Stimulated activated CD8-positive, alpha-beta memory T cell treated with anti-CD3 and anti-CD28 coated beads, Interleukin-12 subunit alpha, Interleukin-12 subunit beta, amount 100 ng/mL, for 24 hours (primary cell): ENCODE data around the gene TMEM178A.
"Not testable (repeated sequence)": the region's sequence is repeated elsewhere in the genome, so short reads cannot be mapped to it uniquely, and the experiment has no call there.

Source experiments
- DNase-seq: peaks from one replicate; pipeline ENCODE4 v3.0.0-alpha.2; 2020; ENCODE audit errors: extremely low read depth

TMEM178A gene

GRCh38 chr2:39648580-39648979 is 17.1 kb upstream of the TMEM178A start:
- DNase-seq = no peak

GRCh38 chr2:39649511-39649910 is 16.2 kb upstream of the TMEM178A start:
- no peak for DNase-seq

GRCh38 chr2:39650468-39650867 is 15.2 kb upstream of the TMEM178A start:
- no peak for DNase-seq

GRCh38 chr2:39656215-39656614 is 9.5 kb upstream of the TMEM178A start:
- not testable (repeated sequence) for DNase-seq

- no peak for DNase-seq
These were observed 8.3 kb upstream of the TMEM178A start for GRCh38 chr2:39657287-39657937.

GRCh38 chr2:39658371-39658770 is 7.3 kb upstream of the TMEM178A start:
- DNase-seq = no peak

GRCh38 chr2:39659765-39660611 is 5.7 kb upstream of the TMEM178A start:
- DNase-seq = no peak

- DNase-seq = no peak
These were observed 5.0 kb upstream of the TMEM178A start for GRCh38 chr2:39660612-39661236.

GRCh38 chr2:39661826-39662225 is 3.9 kb upstream of the TMEM178A start:
- no peak for DNase-seq

- no peak for DNase-seq
These were observed 2.4 kb upstream of the TMEM178A start for GRCh38 chr2:39663187-39663930.

GRCh38 chr2:39664232-39664887 is 1.4 kb upstream of the TMEM178A start:
- no peak for DNase-seq

GRCh38 chr2:39664888-39665591 is 677 bp upstream of the TMEM178A start:
- DNase-seq = no peak

- no peak for DNase-seq
These were observed 879 bp downstream of the TMEM178A start for GRCh38 chr2:39666491-39667101.

GRCh38 chr2:39667104-39667885 is 1.6 kb downstream of the TMEM178A start:
- no peak for DNase-seq

GRCh38 chr2:39667886-39668276 is 2.2 kb downstream of the TMEM178A start:
- DNase-seq = no peak

- DNase-seq = no peak
These were observed 2.9 kb downstream of the TMEM178A start for GRCh38 chr2:39668576-39669080.

- no peak for DNase-seq
These were observed 5.9 kb downstream of the TMEM178A start for GRCh38 chr2:39671604-39672003.

- DNase-seq = no peak
These were observed 7.3 kb downstream of the TMEM178A start for GRCh38 chr2:39673018-39673417.

GRCh38 chr2:39676342-39676741 is 10.6 kb downstream of the TMEM178A start:
- DNase-seq = no peak
